GM12801 (cell line): Measurements from ENCODE around the gene TMPRSS6.

Experiments used
- TF ChIP-seq, protein P1 (sequence below): IDR thresholded peaks from one replicate; pipeline ENCODE4 v1.5.1; 2011; ENCODE audit warnings: control low read depth; ENCODE audit not compliant: insufficient read length; ENCODE audit errors: extremely low read depth

The TMPRSS6 gene

DNA sequence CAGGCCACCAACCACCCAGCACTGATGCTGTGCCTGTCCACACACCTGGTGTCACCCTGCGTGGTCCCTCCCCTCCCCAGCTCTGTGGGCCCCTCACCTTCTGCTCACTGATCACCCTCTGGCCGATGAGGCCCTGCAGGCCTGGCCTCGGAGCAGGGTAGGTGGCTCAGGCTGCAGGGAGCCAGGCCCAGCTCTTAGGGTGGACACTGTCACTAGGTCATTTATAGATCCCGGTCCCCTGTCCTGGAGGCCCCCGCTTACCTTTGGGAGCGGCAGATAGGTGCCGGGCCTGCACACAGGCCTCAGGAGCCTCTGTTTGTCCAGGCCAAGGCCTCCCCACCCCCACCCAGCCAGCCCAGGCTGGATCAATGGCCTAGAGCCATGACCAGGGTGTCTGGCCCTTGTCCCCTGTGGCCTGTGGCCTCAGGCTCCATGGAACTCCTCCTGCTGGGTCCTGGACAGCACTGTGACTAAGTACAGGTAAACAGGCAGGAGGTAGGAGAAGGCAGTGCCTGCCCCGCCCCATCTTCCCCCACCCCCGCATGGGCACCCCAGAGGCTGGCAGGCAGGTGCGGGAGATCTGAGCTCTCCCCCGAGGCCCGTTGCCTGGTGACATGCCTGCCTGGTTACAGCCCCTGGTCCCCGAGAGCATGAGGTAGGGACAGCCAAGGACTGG, at the start of gene TMPRSS6:
TSS of gene TMPRSS6 (minus strand) at position 472 of the 676 bp plus-strand sequence. CDS start 6,296 bp downstream, outside the sequence.
- TF ChIP-seq, protein P1, sequence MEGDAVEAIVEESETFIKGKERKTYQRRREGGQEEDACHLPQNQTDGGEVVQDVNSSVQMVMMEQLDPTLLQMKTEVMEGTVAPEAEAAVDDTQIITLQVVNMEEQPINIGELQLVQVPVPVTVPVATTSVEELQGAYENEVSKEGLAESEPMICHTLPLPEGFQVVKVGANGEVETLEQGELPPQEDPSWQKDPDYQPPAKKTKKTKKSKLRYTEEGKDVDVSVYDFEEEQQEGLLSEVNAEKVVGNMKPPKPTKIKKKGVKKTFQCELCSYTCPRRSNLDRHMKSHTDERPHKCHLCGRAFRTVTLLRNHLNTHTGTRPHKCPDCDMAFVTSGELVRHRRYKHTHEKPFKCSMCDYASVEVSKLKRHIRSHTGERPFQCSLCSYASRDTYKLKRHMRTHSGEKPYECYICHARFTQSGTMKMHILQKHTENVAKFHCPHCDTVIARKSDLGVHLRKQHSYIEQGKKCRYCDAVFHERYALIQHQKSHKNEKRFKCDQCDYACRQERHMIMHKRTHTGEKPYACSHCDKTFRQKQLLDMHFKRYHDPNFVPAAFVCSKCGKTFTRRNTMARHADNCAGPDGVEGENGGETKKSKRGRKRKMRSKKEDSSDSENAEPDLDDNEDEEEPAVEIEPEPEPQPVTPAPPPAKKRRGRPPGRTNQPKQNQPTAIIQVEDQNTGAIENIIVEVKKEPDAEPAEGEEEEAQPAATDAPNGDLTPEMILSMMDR = no peak

DNA sequence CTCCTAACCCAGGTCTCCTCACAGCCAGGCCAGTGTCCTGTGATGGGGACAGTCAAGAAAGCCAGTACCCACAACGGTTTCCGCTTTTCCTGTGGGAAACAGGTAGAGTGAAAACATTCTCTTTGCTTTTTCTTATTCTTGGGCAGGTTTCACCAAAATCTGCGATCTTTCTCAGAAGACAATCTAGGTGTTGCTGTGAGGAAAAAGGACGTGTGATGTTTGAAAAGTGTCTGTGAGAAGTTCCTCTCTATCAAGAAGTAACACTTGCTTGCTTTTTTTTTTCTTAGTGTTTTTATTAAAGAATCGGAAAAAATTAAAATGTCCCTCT, 49.4 kb upstream of the TMPRSS6 start:
- TF ChIP-seq, protein P1 = no peak

DNA sequence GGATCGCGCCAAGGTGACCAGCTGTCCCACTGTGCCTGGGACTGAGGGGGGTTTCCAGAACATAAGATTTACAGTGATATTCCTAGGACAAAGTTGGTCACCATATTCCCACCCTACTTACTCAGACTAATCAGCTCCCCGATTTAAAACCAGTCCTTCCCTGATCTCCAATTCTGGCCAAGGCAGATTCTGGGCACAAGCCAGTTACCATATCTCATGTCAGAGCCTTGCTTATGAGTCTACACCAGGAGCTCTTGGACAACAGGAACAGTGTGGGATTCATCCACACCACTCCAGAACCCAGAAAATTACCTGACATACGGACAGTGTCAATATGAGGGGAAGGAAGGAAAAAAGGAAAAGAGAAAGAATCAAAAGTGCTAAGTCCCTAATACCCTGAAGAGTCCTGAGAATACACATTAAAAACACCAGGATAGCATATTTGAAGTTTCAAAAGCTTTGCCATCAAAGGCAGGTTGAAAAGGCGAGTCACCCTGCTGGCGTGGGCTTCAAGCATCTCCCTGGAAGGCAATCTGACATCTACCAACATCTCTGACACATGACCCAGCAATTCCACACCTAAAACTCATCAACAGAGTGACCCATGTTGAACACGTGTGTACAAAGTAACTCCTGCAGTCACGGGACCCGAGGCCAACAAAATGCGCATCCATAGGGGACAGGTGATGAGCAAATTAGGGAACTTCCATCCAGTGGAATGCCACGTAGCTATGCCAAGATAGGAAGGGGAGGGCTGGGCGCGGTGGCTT, 48.2 kb upstream of the TMPRSS6 start:
- TF ChIP-seq, protein P1 = no peak

DNA sequence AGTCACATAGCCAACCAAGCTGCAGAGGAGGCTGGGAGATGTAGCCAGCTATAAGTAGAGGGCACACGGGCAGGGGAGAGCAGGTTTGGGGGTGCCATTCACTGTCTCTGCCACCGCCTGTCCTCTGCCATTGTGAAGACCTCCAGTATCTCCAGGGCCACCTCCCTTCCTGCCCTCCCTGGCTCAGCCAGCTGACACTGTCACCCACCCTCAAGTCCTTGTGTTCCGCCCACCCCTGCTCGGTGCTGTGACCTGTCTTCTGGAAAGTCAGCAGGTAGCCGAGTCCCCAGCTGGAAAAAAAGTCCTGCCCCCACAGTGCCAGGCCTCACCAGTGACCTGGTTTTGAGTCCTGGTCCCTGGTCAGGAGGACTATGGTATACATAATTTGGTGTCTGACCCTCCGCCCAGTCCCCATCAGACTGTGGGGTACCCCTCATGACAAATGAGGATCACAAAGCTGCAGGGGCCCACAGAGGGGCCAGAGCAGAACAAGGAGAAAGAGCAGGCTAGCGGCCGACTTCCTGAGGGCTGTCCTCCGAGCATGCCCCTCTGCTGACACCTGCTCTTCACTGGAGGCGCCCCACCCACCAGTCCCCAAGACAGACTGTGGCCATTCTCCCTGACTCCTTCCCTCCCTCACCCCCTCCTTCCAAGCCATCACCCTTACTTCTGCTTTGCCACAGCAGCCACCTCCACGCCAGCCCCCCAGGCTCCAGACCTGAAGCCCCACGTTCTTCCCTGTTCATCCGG, 47.3 kb upstream of the TMPRSS6 start:
- TF ChIP-seq, protein P1 = no peak

DNA sequence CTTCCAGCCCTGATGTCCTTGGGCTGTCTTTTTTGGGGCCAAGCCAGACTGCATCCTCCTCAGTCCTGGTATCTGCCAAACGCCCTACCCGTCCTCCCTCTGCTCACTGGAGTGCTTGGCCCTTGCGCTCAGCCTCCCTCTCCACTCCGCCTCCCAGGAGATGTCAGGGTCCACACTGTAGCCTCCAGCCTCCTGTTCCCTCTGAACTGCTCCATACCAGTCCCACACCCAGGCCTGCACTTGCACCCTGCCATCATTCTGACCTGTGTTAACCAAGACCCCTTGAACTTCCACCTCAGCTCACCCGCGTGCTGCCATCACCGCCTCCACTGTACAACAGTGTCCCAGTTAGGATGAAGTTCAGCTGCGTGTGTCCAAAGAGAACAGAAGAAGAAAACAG, 46.5 kb upstream of the TMPRSS6 start:
- TF ChIP-seq, protein P1 = no peak

DNA sequence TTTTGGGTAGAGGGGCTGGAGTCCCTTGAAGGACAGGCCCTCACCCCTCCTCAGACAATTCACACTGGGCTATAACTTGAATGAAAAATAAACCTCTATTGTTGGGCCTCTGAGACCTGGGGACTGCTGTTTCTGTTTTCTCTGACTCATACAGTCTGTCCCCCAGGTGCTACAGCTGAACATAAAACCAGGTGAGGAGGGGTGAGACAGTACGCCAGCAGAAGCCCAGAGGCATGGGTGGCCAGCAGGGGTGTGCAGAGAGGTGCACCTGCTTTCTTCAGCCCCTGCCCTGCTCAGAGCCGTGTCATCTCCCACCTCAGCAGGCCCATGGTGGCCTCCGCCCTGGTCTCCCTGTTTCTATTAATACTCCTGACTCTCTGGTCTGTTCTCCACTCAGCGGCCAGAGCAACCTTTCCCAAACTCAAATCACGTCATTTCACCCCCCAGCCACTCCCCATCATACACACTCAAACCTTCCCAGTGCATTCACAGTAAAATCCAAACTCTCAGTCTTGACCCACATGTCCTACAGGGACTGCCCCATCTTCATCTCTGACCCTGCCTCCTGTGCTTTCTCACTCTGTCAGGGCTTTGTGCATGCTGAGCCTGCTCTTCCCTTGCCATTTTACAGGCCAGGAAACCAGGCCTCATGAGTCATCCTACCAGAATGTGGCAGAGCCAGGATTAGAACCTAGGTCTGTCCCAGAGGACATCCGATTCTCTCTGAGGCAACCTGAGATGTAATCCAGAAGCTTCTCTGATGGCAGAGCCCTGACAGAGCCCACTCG, 45.6 kb upstream of the TMPRSS6 start:
- TF ChIP-seq, protein P1 = no peak

DNA sequence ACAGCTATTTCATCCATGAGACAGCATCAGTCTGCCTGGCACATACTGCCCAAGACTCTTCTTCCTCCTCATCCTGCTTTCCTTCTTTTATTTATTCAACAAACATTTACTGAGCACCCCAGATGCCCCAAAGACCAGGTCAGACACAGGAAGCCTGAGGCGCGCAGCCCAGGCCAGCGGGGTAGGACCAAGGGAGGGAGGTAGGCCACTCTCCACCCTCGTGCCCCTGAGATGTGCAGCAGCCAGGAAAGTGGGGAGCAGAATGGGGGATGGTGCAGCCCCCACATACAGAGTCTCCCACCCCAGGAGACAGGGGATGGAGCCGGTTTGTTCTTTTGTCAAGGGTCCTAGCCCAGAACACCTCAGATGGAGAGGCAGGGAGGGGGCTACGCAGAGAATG, 44.4 kb upstream of the TMPRSS6 start:
- TF ChIP-seq, protein P1 = no peak
